Colon (tissue), 2 donors: Measurements from ENCODE around the gene UGT8.

ENCODE experiments used
- FAIRE-seq: peaks from 2 replicates; lab custom pipeline; 2012; peaks lifted over from hg19 to GRCh38; lab: Jason Lieb, UNC
- donor health status: control.
- donor health status: control.

The UGT8 gene

GRCh38 chr4:114691865-114692264 lies 93.3 kb downstream of the UGT8 start:
- no peak for FAIRE-seq

GRCh38 chr4:114692958-114693357 lies 94.4 kb downstream of the UGT8 start:
- FAIRE-seq = no peak

GRCh38 chr4:114694770-114695169 lies 96.2 kb downstream of the UGT8 start:
- peak; percentile 93 for FAIRE-seq

GRCh38 chr4:114698231-114698630 lies 99.6 kb downstream of the UGT8 start:
- no peak for FAIRE-seq

- no peak for FAIRE-seq
Observed at GRCh38 chr4:114701491-114701890, 102.9 kb downstream of the UGT8 start.

GRCh38 chr4:114717432-114717831 lies 118.8 kb downstream of the UGT8 start:
- peak; percentile 10 for FAIRE-seq

GRCh38 chr4:114725066-114725465 lies 126.5 kb downstream of the UGT8 start:
- FAIRE-seq = no peak

GRCh38 chr4:114727461-114727860 lies 128.9 kb downstream of the UGT8 start:
- FAIRE-seq = no peak
